ENCODE results near the gene ADGRD1. TPM values are rescaled to one million over a fixed set of nuclear protein-coding genes. Genes with fewer than 3 reads are reported as not detected.
A peak's percentile ranks its signal among the peaks of the same experiment; 100 is the strongest.
"Not testable (repeated sequence)": the region's sequence is repeated elsewhere in the genome, so short reads cannot be mapped to it uniquely, and the experiment has no call there.

Gene ADGRD1
- 0.36 and 0.76 TPM in 2 replicates for polyA plus RNA-seq (2013)

GRCh38 chr12:130953771-130954543 lies at the start of gene ADGRD1:
TSS of gene ADGRD1 (plus strand) at chr12:130953907. CDS start at chr12:130954466, 559 bp downstream.
- H3K4me1 ChIP-seq (ENCODE audit: control insufficient read depth in 1 of 2, insufficient read depth in 2 of 2, low read length in 2 of 2) = peaks cover 16 to 22% of the 10 kb centered on the region in 2 experiments
- no peak within 1 kb of the TSS for H2AFZ ChIP-seq (ENCODE audit: insufficient read depth, low read length, poor library complexity)
- no peaks in the 10 kb centered on the region for H3K36me3 ChIP-seq (ENCODE audit: control insufficient read depth in 1 of 2, insufficient read depth in 2 of 2, low read length in 2 of 2)
- peak within 1 kb of the TSS; percentile 49 for H3K14ac ChIP-seq (ENCODE audit: low read length)
- no peak within 1 kb of the TSS for H4K12ac ChIP-seq (ENCODE audit: low read depth, low read length)
- peak within 1 kb of the TSS; percentile 57 for H3K4me2 ChIP-seq (ENCODE audit: low read length)
- H4K8ac ChIP-seq (ENCODE audit: low read depth, low read length) = no peak within 1 kb of the TSS
- H3K27ac ChIP-seq (ENCODE audit: low read depth, low read length) = peak within 1 kb of the TSS; percentile 15
- H3K4me3 ChIP-seq (ENCODE audit: low read depth, low read length) = peak within 1 kb of the TSS; percentile 27
- peaks cover 2% of the 10 kb centered on the region for H3K79me1 ChIP-seq (ENCODE audit: low read length)
- peak in 1 of 2 donors; percentile 18 for DNase-seq
- no peak within 1 kb of the TSS for H2BK120ac ChIP-seq (ENCODE audit: insufficient read depth, low read length, poor library complexity)
- WGBS (ENCODE audit: extremely low coverage, insufficient coverage, insufficient read length) = no CpG with 5 or more reads among the region's 24 CpGs
- no peak within 1 kb of the TSS for H3K18ac ChIP-seq (ENCODE audit: low read length)
- H3K4ac ChIP-seq (ENCODE audit: low read depth, low read length) = no peak within 1 kb of the TSS
- no peak within 1 kb of the TSS for H2AK5ac ChIP-seq (ENCODE audit: low read length)
- no peak within 1 kb of the TSS for H3K9ac ChIP-seq (ENCODE audit: low read length)
- no peaks in the 10 kb centered on the region for H3K27me3 ChIP-seq (ENCODE audit: insufficient read depth, low read length)
- H4K91ac ChIP-seq (ENCODE audit: low read depth, low read length) = peak within 1 kb of the TSS; percentile 33
- no peaks in the 10 kb centered on the region for H3K79me2 ChIP-seq (ENCODE audit: control insufficient read depth, insufficient read depth, low read length, poor library complexity)
- H3K23ac ChIP-seq (ENCODE audit: low read length) = no peak within 1 kb of the TSS
- H2BK12ac ChIP-seq (ENCODE audit: low read length) = peak within 1 kb of the TSS; percentile 27
- peaks cover 5% of the 10 kb centered on the region for H3K9me3 ChIP-seq (ENCODE audit: insufficient read depth, low read depth, low read length)
- peak within 1 kb of the TSS; percentile 4 for H2BK5ac ChIP-seq (ENCODE audit: low read depth, low read length, poor library complexity)

- H4K8ac ChIP-seq (ENCODE audit: low read depth, low read length) = no peak overlapping the region
- H3K4ac ChIP-seq (ENCODE audit: low read depth, low read length) = no peak overlapping the region
- H2BK12ac ChIP-seq (ENCODE audit: low read length) = no peak overlapping the region
- no peaks in the 10 kb centered on the region for H3K27me3 ChIP-seq (ENCODE audit: insufficient read depth, low read length)
- no peaks in the 10 kb centered on the region for H3K79me2 ChIP-seq (ENCODE audit: control insufficient read depth, insufficient read depth, low read length, poor library complexity)
- H3K36me3 ChIP-seq (ENCODE audit: control insufficient read depth in 1 of 2, insufficient read depth in 2 of 2, low read length in 2 of 2) = no peaks in the 10 kb centered on the region
- WGBS (ENCODE audit: extremely low coverage, insufficient coverage, insufficient read length) = no CpG with 5 or more reads among the region's 2 CpGs
- H3K14ac ChIP-seq (ENCODE audit: low read length) = no peak overlapping the region
- no peaks in the 10 kb centered on the region for H3K4me1 ChIP-seq (ENCODE audit: control insufficient read depth in 1 of 2, insufficient read depth in 2 of 2, low read length in 2 of 2)
- H3K27ac ChIP-seq (ENCODE audit: low read depth, low read length) = no peak overlapping the region
- no peak overlapping the region for H2AK5ac ChIP-seq (ENCODE audit: low read length)
- H2BK5ac ChIP-seq (ENCODE audit: low read depth, low read length, poor library complexity) = no peak overlapping the region
- no peaks in the 10 kb centered on the region for H3K79me1 ChIP-seq (ENCODE audit: low read length)
- H3K4me2 ChIP-seq (ENCODE audit: low read length) = no peak overlapping the region
- no peaks in the 10 kb centered on the region for H3K9me3 ChIP-seq (ENCODE audit: insufficient read depth, low read depth, low read length)
- H3K18ac ChIP-seq (ENCODE audit: low read length) = no peak overlapping the region
- no peak overlapping the region for H4K12ac ChIP-seq (ENCODE audit: low read depth, low read length)
- no peak overlapping the region for H2BK120ac ChIP-seq (ENCODE audit: insufficient read depth, low read length, poor library complexity)
- H3K23ac ChIP-seq (ENCODE audit: low read length) = no peak overlapping the region
- H2AFZ ChIP-seq (ENCODE audit: insufficient read depth, low read length, poor library complexity) = no peak overlapping the region
- no peak overlapping the region for H4K91ac ChIP-seq (ENCODE audit: low read depth, low read length)
- H3K4me3 ChIP-seq (ENCODE audit: low read depth, low read length) = no peak overlapping the region
- H3K9ac ChIP-seq (ENCODE audit: low read length) = no peak overlapping the region
- DNase-seq = no peak
Observed at GRCh38 chr12:130904064-130904463, 49.6 kb upstream of the ADGRD1 start.

- no CpG with 5 or more reads among the region's 31 CpGs for WGBS (ENCODE audit: extremely low coverage, insufficient coverage, insufficient read length)
- H3K4me3 ChIP-seq (ENCODE audit: low read depth, low read length); H3K23ac ChIP-seq (ENCODE audit: low read length); DNase-seq; H3K79me2 ChIP-seq (ENCODE audit: control insufficient read depth, insufficient read depth, low read length, poor library complexity); H3K14ac ChIP-seq (ENCODE audit: low read length); H2BK12ac ChIP-seq (ENCODE audit: low read length); H2BK120ac ChIP-seq (ENCODE audit: insufficient read depth, low read length, poor library complexity); H3K4me1 ChIP-seq (ENCODE audit: control insufficient read depth in 1 of 2, insufficient read depth in 2 of 2, low read length in 2 of 2); H3K4me2 ChIP-seq (ENCODE audit: low read length); H3K4ac ChIP-seq (ENCODE audit: low read depth, low read length); H3K9me3 ChIP-seq (ENCODE audit: insufficient read depth, low read depth, low read length); H3K18ac ChIP-seq (ENCODE audit: low read length); H3K36me3 ChIP-seq (ENCODE audit: control insufficient read depth in 1 of 2, insufficient read depth in 2 of 2, low read length in 2 of 2); H3K27me3 ChIP-seq (ENCODE audit: insufficient read depth, low read length); H3K27ac ChIP-seq (ENCODE audit: low read depth, low read length); H3K79me1 ChIP-seq (ENCODE audit: low read length); H2AFZ ChIP-seq (ENCODE audit: insufficient read depth, low read length, poor library complexity); H2AK5ac ChIP-seq (ENCODE audit: low read length); H2BK5ac ChIP-seq (ENCODE audit: low read depth, low read length, poor library complexity); H4K12ac ChIP-seq (ENCODE audit: low read depth, low read length); H4K8ac ChIP-seq (ENCODE audit: low read depth, low read length); H3K9ac ChIP-seq (ENCODE audit: low read length); H4K91ac ChIP-seq (ENCODE audit: low read depth, low read length): not testable (repeated sequence)
Observed at GRCh38 chr12:130904936-130905455, 48.7 kb upstream of the ADGRD1 start.

- Histone ChIP-seq H3K14ac (ENCODE audit: low read length) (no peak overlapping the region), H3K79me2 (ENCODE audit: control insufficient read depth, insufficient read depth, low read length, poor library complexity) (no peaks in the 10 kb centered on the region), H2BK5ac (ENCODE audit: low read depth, low read length, poor library complexity) (no peak overlapping the region), H2BK12ac (ENCODE audit: low read length) (no peak overlapping the region), H2BK120ac (ENCODE audit: insufficient read depth, low read length, poor library complexity) (no peak overlapping the region), H4K8ac (ENCODE audit: low read depth, low read length) (no peak overlapping the region), H3K4me1 (ENCODE audit: control insufficient read depth in 1 of 2, insufficient read depth in 2 of 2, low read length in 2 of 2) (no peaks in the 10 kb centered on the region), H3K23ac (ENCODE audit: low read length) (no peak overlapping the region), H3K4ac (ENCODE audit: low read depth, low read length) (no peak overlapping the region), H4K12ac (ENCODE audit: low read depth, low read length) (no peak overlapping the region), H2AFZ (ENCODE audit: insufficient read depth, low read length, poor library complexity) (no peak overlapping the region), H2AK5ac (ENCODE audit: low read length) (no peak overlapping the region), H3K4me2 (ENCODE audit: low read length) (no peak overlapping the region), H3K4me3 (ENCODE audit: low read depth, low read length) (no peak overlapping the region), H3K18ac (ENCODE audit: low read length) (no peak overlapping the region), H3K79me1 (ENCODE audit: low read length) (no peaks in the 10 kb centered on the region), H4K91ac (ENCODE audit: low read depth, low read length) (no peak overlapping the region), H3K9ac (ENCODE audit: low read length) (no peak overlapping the region), H3K36me3 (ENCODE audit: control insufficient read depth in 1 of 2, insufficient read depth in 2 of 2, low read length in 2 of 2) (no peaks in the 10 kb centered on the region), H3K9me3 (ENCODE audit: insufficient read depth, low read depth, low read length) (no peaks in the 10 kb centered on the region), H3K27ac (ENCODE audit: low read depth, low read length) (no peak overlapping the region), H3K27me3 (ENCODE audit: insufficient read depth, low read length) (no peaks in the 10 kb centered on the region)
- no peak for DNase-seq
- no CpG with 5 or more reads among the region's 4 CpGs for WGBS (ENCODE audit: extremely low coverage, insufficient coverage, insufficient read length)
Observed at GRCh38 chr12:130909111-130909510, 44.6 kb upstream of the ADGRD1 start.

Measured in trophoblast cell (in vitro differentiated cells and primary cell).